Natural killer cell (primary cell): ENCODE data around the gene TEX22. TPM values are rescaled to one million over a fixed set of nuclear protein-coding genes. Genes with fewer than 3 reads are reported as not detected.

Experiments used
- ATAC-seq, 3 donors: fragments of 150-1000 bp in 2 of 3; fragments of 200-7000 bp in 1 of 3; cut with Tn5 transposase; 1 replicate in 1 of 3; 2 replicates in 2 of 3; pipeline ENCODE4 v1.10.0; 2021; ENCODE audit warnings: mild to moderate bottlenecking in 2 of 3, moderate library complexity in 2 of 3
- DNase-seq, 2 donors: peaks; one replicate each; pipeline versions ENCODE4 v3.0.0 to v3.0.0-alpha.2; 2013 to 2021; ENCODE audit warnings: mixed read lengths in 1 of 2
- H3K27ac ChIP-seq: one replicate; pipeline ENCODE4 v1.5.1; 2013; ENCODE audit warnings: mild to moderate bottlenecking, low read length
- H3K27me3 ChIP-seq: one replicate; pipeline ENCODE4 v1.6.1; 2013; ENCODE audit warnings: low read length; ENCODE audit not compliant: control insufficient read depth, insufficient read depth
- H3K36me3 ChIP-seq: one replicate; pipeline ENCODE4 v1.6.1; 2013; ENCODE audit warnings: low read length; ENCODE audit not compliant: control insufficient read depth, insufficient read depth
- H3K4me1 ChIP-seq: one replicate; pipeline ENCODE4 v1.6.1; 2013; ENCODE audit warnings: low read length; ENCODE audit not compliant: control insufficient read depth, insufficient read depth
- H3K4me3 ChIP-seq: one replicate; pipeline ENCODE4 v1.5.1; 2013; ENCODE audit warnings: low read length
- H3K9me3 ChIP-seq: one replicate; pipeline ENCODE4 v1.6.1; 2013; ENCODE audit warnings: low read length; ENCODE audit not compliant: control insufficient read depth, insufficient read depth
- H3K27ac Mint-ChIP-seq, 2 donors: one replicate each; pipeline ENCODE4 v1.8.0; 2022; ENCODE audit warnings: mild to moderate bottlenecking in 2 of 2, mixed read lengths in 2 of 2, moderate library complexity in 1 of 2
- H3K27me3 Mint-ChIP-seq, 2 donors: one replicate each; pipeline ENCODE4 v1.8.0; 2022; ENCODE audit warnings: low read depth in 2 of 2, mixed read lengths in 2 of 2
- H3K36me3 Mint-ChIP-seq: one replicate; pipeline ENCODE4 v1.8.0; 2022; ENCODE audit warnings: mixed read lengths
- H3K4me1 Mint-ChIP-seq, 2 donors: one replicate each; pipeline ENCODE4 v1.8.0; 2022; ENCODE audit warnings: mixed read lengths in 2 of 2
- H3K4me3 Mint-ChIP-seq: one replicate; pipeline ENCODE4 v1.8.0; 2022; ENCODE audit warnings: mild to moderate bottlenecking, moderate library complexity, mixed read lengths
- H3K9me3 Mint-ChIP-seq, 2 donors: one replicate each; pipeline ENCODE4 v1.8.0; 2022; ENCODE audit warnings: mixed read lengths in 2 of 2
- CTCF ChIP-seq: fragments of 200-600 bp; IDR thresholded peaks from one replicate; pipeline ENCODE4 v1.8.0; 2022; ENCODE audit warnings: antibody characterized with exemption
- WGBS: methylation state at CpG from one replicate; pipeline ENCODE4 v1.1.7; 2013; ENCODE audit warnings: missing lambda C conversion rate; ENCODE audit not compliant: insufficient coverage; 5-methylcytosine and 5-hydroxymethylcytosine counted together
- intact Hi-C: fragments of 100-400 bp; cut with micrococcal nuclease; formaldehyde crosslinking; loops from one replicate; pipeline ENCODE4 v1.14.2; 2022
- total RNA-seq, 4 donors: library from RNA; stranded (reverse); fragments of 120-200 nt in 1 of 4; gene quantifications; one replicate each; pipeline versions ENCODE4 v1.2.3 to v1.2.4, GENCODE V29; 2013 to 2022

Gene TEX22
- total RNA-seq, 3 donors from 2014 or later (not counting 1 experiment from before 2014, with no cell fraction given) = 0.23 to 1.9 (median 1.8) TPM

GRCh38 chr14:105427936-105428485, 29.7 kb downstream of the TEX22 start:
- WGBS = 66% methylated on average over 9 of the region's 9 CpGs
- no peak for TF ChIP-seq CTCF
- Mint-ChIP-seq H3K27me3 (no peaks in the 10 kb centered on the region), H3K36me3 (no peaks in the 10 kb centered on the region), H3K27ac (peak overlapping the region; percentile 38 to 46), H3K4me1 (peaks cover 25% of the 10 kb centered on the region in 2 donors), H3K4me3 (no peak overlapping the region), H3K9me3 (no peaks in the 10 kb centered on the region)
- Histone ChIP-seq H3K9me3 (no peaks in the 10 kb centered on the region), H3K27ac (no peak overlapping the region), H3K4me3 (no peak overlapping the region), H3K4me1 (no peaks in the 10 kb centered on the region), H3K36me3 (no peaks in the 10 kb centered on the region), H3K27me3 (no peaks in the 10 kb centered on the region)
- ATAC-seq = peak in 2 of 3 donors; percentile 15 to 45
- intact Hi-C loops = no loop called here
- DNase-seq = no peak

- 93% methylated on average over 6 of the region's 6 CpGs for WGBS
- no peaks in the 10 kb centered on the region for H3K9me3 ChIP-seq
- H3K4me1 ChIP-seq = no peaks in the 10 kb centered on the region
- Mint-ChIP-seq H3K9me3 (no peaks in the 10 kb centered on the region), H3K4me1 (peaks cover 22 to 24% of the 10 kb centered on the region in 2 donors), H3K27me3 (no peaks in the 10 kb centered on the region), H3K4me3 (no peak overlapping the region), H3K36me3 (no peaks in the 10 kb centered on the region), H3K27ac (no peak overlapping the region)
- intact Hi-C loops = no loop called here
- no peaks in the 10 kb centered on the region for H3K36me3 ChIP-seq
- TF ChIP-seq CTCF = no peak
- DNase-seq (no peak), ATAC-seq (no peak)
- no peaks in the 10 kb centered on the region for H3K27me3 ChIP-seq
- no peak overlapping the region for H3K27ac ChIP-seq
- H3K4me3 ChIP-seq = no peak overlapping the region
Observed at GRCh38 chr14:105430042-105430441, 31.7 kb downstream of the TEX22 start.

- Mint-ChIP-seq H3K9me3 (no peaks in the 10 kb centered on the region), H3K36me3 (no peaks in the 10 kb centered on the region), H3K4me3 (no peak overlapping the region), H3K27me3 (no peaks in the 10 kb centered on the region), H3K4me1 (peaks cover 27 to 28% of the 10 kb centered on the region in 2 donors), H3K27ac (no peak overlapping the region)
- no peak overlapping the region for H3K4me3 ChIP-seq
- no peak for TF ChIP-seq CTCF
- intact Hi-C loops = no loop called here
- no peaks in the 10 kb centered on the region for H3K36me3 ChIP-seq
- DNase-seq (no peak), ATAC-seq (no peak)
- no peaks in the 10 kb centered on the region for H3K27me3 ChIP-seq
- no peak overlapping the region for H3K27ac ChIP-seq
- 84% methylated on average over 7 of the region's 9 CpGs for WGBS
- no peaks in the 10 kb centered on the region for H3K9me3 ChIP-seq
- H3K4me1 ChIP-seq = no peaks in the 10 kb centered on the region
Observed at GRCh38 chr14:105430565-105430964, 32.2 kb downstream of the TEX22 start.

GRCh38 chr14:105431256-105431655, 32.9 kb downstream of the TEX22 start:
- TF ChIP-seq CTCF = no peak
- DNase-seq = no peak
- H3K4me3 Mint-ChIP-seq = no peak overlapping the region
- H3K4me1 ChIP-seq = no peaks in the 10 kb centered on the region
- ATAC-seq = no peak
- H3K4me3 ChIP-seq = no peak overlapping the region
- H3K27me3 ChIP-seq = no peaks in the 10 kb centered on the region
- no peaks in the 10 kb centered on the region for H3K9me3 Mint-ChIP-seq
- H3K9me3 ChIP-seq = no peaks in the 10 kb centered on the region
- H3K27ac Mint-ChIP-seq = no peak overlapping the region
- no peak overlapping the region for H3K27ac ChIP-seq
- 100% methylated on average over 1 of the region's 1 CpG for WGBS
- no peaks in the 10 kb centered on the region for H3K27me3 Mint-ChIP-seq
- intact Hi-C loops = no loop called here
- H3K36me3 Mint-ChIP-seq = no peaks in the 10 kb centered on the region
- H3K4me1 Mint-ChIP-seq = peaks cover 32 to 33% of the 10 kb centered on the region in 2 donors
- no peaks in the 10 kb centered on the region for H3K36me3 ChIP-seq
